RKO (cell line): Measurements from ENCODE around the gene PPM1H.
"Not testable (repeated sequence)": the region's sequence is repeated elsewhere in the genome, so short reads cannot be mapped to it uniquely, and the experiment has no call there.

Experiments
- DNase-seq: peaks from one replicate; pipeline ENCODE4 v3.0.0-alpha.2; 2016; ENCODE audit warnings: low spot score

PPM1H gene

GRCh38 chr12:62683776-62684569 lies 251.0 kb downstream of the PPM1H start:
- no peak for DNase-seq

GRCh38 chr12:62681306-62681705 lies 253.6 kb downstream of the PPM1H start:
- DNase-seq = no peak

- no peak for DNase-seq
These were observed 255.3 kb downstream of the PPM1H start for GRCh38 chr12:62679608-62680007.

GRCh38 chr12:62677355-62677754 lies 257.6 kb downstream of the PPM1H start:
- DNase-seq = no peak

- no peak for DNase-seq
These were observed 258.2 kb downstream of the PPM1H start for GRCh38 chr12:62676521-62677307.

GRCh38 chr12:62673028-62673815 lies 261.7 kb downstream of the PPM1H start:
- DNase-seq = no peak

- no peak for DNase-seq
These were observed 263.8 kb downstream of the PPM1H start for GRCh38 chr12:62670986-62671720.

- DNase-seq = no peak
These were observed 266.2 kb downstream of the PPM1H start for GRCh38 chr12:62668782-62669181.

GRCh38 chr12:62664951-62665350 lies 270.0 kb downstream of the PPM1H start:
- DNase-seq = not testable (repeated sequence)

GRCh38 chr12:62660756-62661155 lies 274.2 kb downstream of the PPM1H start:
- DNase-seq = peak; percentile 35

GRCh38 chr12:62659453-62660295 lies 275.3 kb downstream of the PPM1H start:
- DNase-seq = no peak

- DNase-seq = no peak
These were observed 276.0 kb downstream of the PPM1H start for GRCh38 chr12:62658910-62659309.

- DNase-seq = no peak
These were observed 277.7 kb downstream of the PPM1H start for GRCh38 chr12:62657363-62657632.

- DNase-seq = no peak
These were observed 278.2 kb downstream of the PPM1H start for GRCh38 chr12:62656591-62657362.

GRCh38 chr12:62655666-62656151 lies 279.2 kb downstream of the PPM1H start:
- DNase-seq = no peak

- DNase-seq = no peak
These were observed 280.4 kb downstream of the PPM1H start for GRCh38 chr12:62654326-62655241.

- no peak for DNase-seq
These were observed 281.2 kb downstream of the PPM1H start for GRCh38 chr12:62653740-62654139.

GRCh38 chr12:62653304-62653703 lies 281.6 kb downstream of the PPM1H start:
- no peak for DNase-seq

GRCh38 chr12:62651138-62651537 lies 283.8 kb downstream of the PPM1H start:
- no peak for DNase-seq
